HG02571 (cell line): Measurements from ENCODE around the gene DCST1.
"Not testable (repeated sequence)": the region's sequence is repeated elsewhere in the genome, so short reads cannot be mapped to it uniquely, and the experiment has no call there.

Experiments
- ATAC-seq: cut with Tn5 transposase; IDR thresholded peaks from one replicate; pipeline ENCODE4 v1.9.1; 2021; ENCODE audit warnings: mild to moderate bottlenecking, moderate library complexity; ENCODE audit not compliant: unreplicated experiment

Gene DCST1

GRCh38 chr1:155033524-155033923 is at the start of gene DCST1, which contains the start of gene DCST2:
DCST1 (plus strand) TSS chr1:155033824; CDS start chr1:155034037, 213 bp downstream.
DCST2 (minus strand) TSS chr1:155033781; CDS start chr1:155033701, 80 bp downstream.
- ATAC-seq = no peak

GRCh38 chr1:154986736-154987135 is 46.9 kb upstream of the DCST1 start:
- not testable (repeated sequence) for ATAC-seq

- ATAC-seq = no peak
These were observed 46.3 kb upstream of the DCST1 start for GRCh38 chr1:154987326-154987725.

- ATAC-seq = no peak
These were observed 45.3 kb upstream of the DCST1 start for GRCh38 chr1:154988058-154988954.

- no peak for ATAC-seq
These were observed 44.3 kb upstream of the DCST1 start for GRCh38 chr1:154989195-154989860.

GRCh38 chr1:154990276-154990675 is 43.3 kb upstream of the DCST1 start:
- no peak for ATAC-seq

GRCh38 chr1:154992721-154993571 is 40.7 kb upstream of the DCST1 start:
- no peak for ATAC-seq

GRCh38 chr1:154993572-154994268 is 39.9 kb upstream of the DCST1 start, which contains the start of gene LENEP:
LENEP (plus strand) TSS chr1:154993586; CDS start chr1:154993608, 22 bp downstream.
- ATAC-seq = no peak

- no peak for ATAC-seq
These were observed 39.4 kb upstream of the DCST1 start for GRCh38 chr1:154994269-154994587.

GRCh38 chr1:154994591-154994990 is 39.0 kb upstream of the DCST1 start:
- no peak for ATAC-seq

- not testable (repeated sequence) for ATAC-seq
These were observed 38.2 kb upstream of the DCST1 start for GRCh38 chr1:154995301-154995983.

- no peak for ATAC-seq
These were observed 36.5 kb upstream of the DCST1 start for GRCh38 chr1:154996966-154997701.

- ATAC-seq = no peak
These were observed 35.3 kb upstream of the DCST1 start for GRCh38 chr1:154998201-154998780.

GRCh38 chr1:154998818-154999570 is 34.6 kb upstream of the DCST1 start:
- ATAC-seq = no peak

- ATAC-seq = no peak
These were observed 33.8 kb upstream of the DCST1 start for GRCh38 chr1:154999571-155000410.

- no peak for ATAC-seq
These were observed 33.3 kb upstream of the DCST1 start for GRCh38 chr1:155000411-155000725.

GRCh38 chr1:155000726-155001424 is 32.7 kb upstream of the DCST1 start:
- ATAC-seq = peak; percentile 35
